Adrenal gland (tissue), 12 donors: ENCODE measurements around the gene NF1. TPM values are rescaled to one million over a fixed set of nuclear protein-coding genes. Genes with fewer than 3 reads are reported as not detected.

Source experiments
- DNase-seq, 7 donors: peaks; one replicate each; pipeline ENCODE4 v3.0.0-alpha.2; 2019 to 2020
- H3K27ac ChIP-seq, 5 donors: fragments of 200-600 bp; sonication (generic) in 4 of 5; 1 replicate in 3 of 5; 2 replicates in 2 of 5; pipeline versions ENCODE4 v1.5.1 to v1.8.0; 2016 to 2020; ENCODE audit warnings: mild to moderate bottlenecking in 1 of 5
- H3K27me3 ChIP-seq: fragments of 200-600 bp; 2 replicates; pipeline ENCODE4 v1.8.0; 2021
- H3K36me3 ChIP-seq, 2 donors: fragments of 200-600 bp; replicated peaks in 1 of 2; 1 replicate in 1 of 2; 2 replicates in 1 of 2; pipeline versions ENCODE4 v1.5.1 to v1.8.0; 2018 to 2022
- H3K4me1 ChIP-seq, 2 donors: fragments of 200-600 bp; replicated peaks in 1 of 2; 1 replicate in 1 of 2; 2 replicates in 1 of 2; pipeline versions ENCODE4 v1.5.1 to v1.8.0; 2018 to 2021
- H3K4me3 ChIP-seq, 4 donors: fragments of 200-600 bp; sonication (generic) in 3 of 4; one replicate each; pipeline ENCODE4 v1.5.1; 2016 to 2018
- H3K9me3 ChIP-seq, 3 donors: fragments of 200-600 bp; sonication (generic) in 1 of 3; replicated peaks in 1 of 3; 1 replicate in 2 of 3; 2 replicates in 1 of 3; pipeline versions ENCODE4 v1.5.1 to v1.8.0; 2016 to 2021
- CTCF ChIP-seq, 6 experiments: fragments of 450-650 bp in 4 of 6; fragments of 200-600 bp in 2 of 6; sonication (generic) in 1 of 6; IDR thresholded peaks; 1 replicate in 5 of 6; 2 replicates in 1 of 6; pipeline versions ENCODE4 v1.5.1 to v1.8.0; 2016 to 2021; ENCODE audit warnings: antibody characterized with exemption in 6 of 6, mild to moderate bottlenecking in 2 of 6, moderate library complexity in 1 of 6
- POLR2A ChIP-seq, 2 donors: fragments of 450-650 bp; IDR thresholded peaks; one replicate each; pipeline ENCODE4 v1.6.1; 2017; ENCODE audit warnings: antibody characterized with exemption in 2 of 2, mild to moderate bottlenecking in 2 of 2, moderate library complexity in 1 of 2
- WGBS, 4 donors: extraction: QIAGEN DNeasy Blood & Tissue Kit in 2 of 4; methylation state at CpG; one replicate each; pipeline versions ENCODE4 v1.1.5 to v1.1.7; 2013 to 2017; 5-methylcytosine and 5-hydroxymethylcytosine counted together
- intact Hi-C, 2 donors: fragments of 100-400 bp; cut with DNase I; formaldehyde crosslinking; loops; one replicate each; pipeline versions ENCODE4 v1.14.1 to v1.15.0; 2022 to 2023
- polyA plus RNA-seq, 3 donors: library from polyadenylated mRNA; stranded (reverse); fragments of 200-250 nt in 2 of 3; fragments of 350-450 nt in 1 of 3; fragmentation: Illumina TruSeq in 1 of 3; extraction: RNeasy Lipid Tissue Mini Kit (QIAGEN cat#74804) in 1 of 3; gene quantifications; one replicate each; pipeline ENCODE4 v1.2.3, GENCODE V29; 2013 to 2014
- total RNA-seq, 9 donors: library from RNA; depleted of rRNA in 4 of 9; stranded (reverse); fragments of >200 nt in 4 of 9; fragments of 120-200 nt in 1 of 9; fragmentation: NEBNext Ultra II Directional in 1 of 9; extraction: Animal tissue kit (Norgen Biotek cat#: 25700) in 1 of 9; gene quantifications; one replicate each; pipeline versions ENCODE4 v1.1.0 to v1.2.4, GENCODE V29; 2013 to 2023
- donor health status: healthy with polysubstance abuse.
- donor health status: Bipolar disorder and iron deficiency.
- donor health status: DM: yes; HTN: yes; CAD: no.
- donor health status: DM: no; HTN: no; CAD: no.
- donor health status: DM: no; HTN: no; CAD: no.
- donor health status: DM: yes; HTN: yes; CAD: no.

NF1 gene
- total and polyA plus RNA-seq, 12 donors: 8.8 to 91.3 (median 53.5) TPM

GRCh38 chr17:31357091-31357490 is 262.3 kb downstream of the NF1 start:
- peaks cover 0 to 3% of the 10 kb centered on the region in 2 donors for H3K4me1 ChIP-seq
- intact Hi-C loops: no loop called here
- H3K27ac ChIP-seq: no peak overlapping the region
- no peak overlapping the region for H3K4me3 ChIP-seq
- H3K9me3 ChIP-seq: no peaks in the 10 kb centered on the region
- WGBS, 4 donors: 79 to 94% (median 82%) methylated on average over 2 of the region's 2 CpGs
- H3K36me3 ChIP-seq: peaks cover 0 to 31% of the 10 kb centered on the region in 2 donors
- H3K27me3 ChIP-seq: no peaks in the 10 kb centered on the region
- TF ChIP-seq CTCF (IDR thresholded peaks at IDR 0.05) (no peak), POLR2A (IDR thresholded peaks at IDR 0.05) (no peak)
- no peak for DNase-seq

GRCh38 chr17:31357839-31358394 is 263.1 kb downstream of the NF1 start:
- Histone ChIP-seq H3K9me3 (no peaks in the 10 kb centered on the region), H3K4me3 (no peak overlapping the region), H3K36me3 (peaks cover 0 to 25% of the 10 kb centered on the region in 2 donors), H3K27me3 (no peaks in the 10 kb centered on the region), H3K4me1 (peaks cover 0 to 9% of the 10 kb centered on the region in 2 donors), H3K27ac (no peak overlapping the region)
- DNase-seq: no peak
- 81 to 88% (median 86%) methylated on average over 3 of the region's 3 CpGs for WGBS, 4 donors
- intact Hi-C loops: no loop called here
- TF ChIP-seq POLR2A (IDR thresholded peaks at IDR 0.05) (no peak), CTCF (IDR thresholded peaks at IDR 0.05) (no peak)

- no peak for DNase-seq
- 92 to 98% (median 96%) methylated on average over 6 of the region's 6 CpGs for WGBS, 4 donors
- peaks cover 0 to 9% of the 10 kb centered on the region in 2 donors for H3K4me1 ChIP-seq
- no peaks in the 10 kb centered on the region for H3K27me3 ChIP-seq
- no peak overlapping the region for H3K4me3 ChIP-seq
- TF ChIP-seq POLR2A (IDR thresholded peaks at IDR 0.05) (no peak), CTCF (IDR thresholded peaks at IDR 0.05) (no peak)
- H3K36me3 ChIP-seq: peaks cover 0 to 18% of the 10 kb centered on the region in 2 donors
- H3K9me3 ChIP-seq: no peaks in the 10 kb centered on the region
- intact Hi-C loops: no loop called here
- no peak overlapping the region for H3K27ac ChIP-seq
These were observed 269.2 kb downstream of the NF1 start for GRCh38 chr17:31364012-31364411.

- no peak overlapping the region for H3K27ac ChIP-seq
- H3K9me3 ChIP-seq: no peaks in the 10 kb centered on the region
- H3K4me3 ChIP-seq: no peak overlapping the region
- peaks cover 0 to 7% of the 10 kb centered on the region in 2 donors for H3K36me3 ChIP-seq
- H3K27me3 ChIP-seq: no peaks in the 10 kb centered on the region
- DNase-seq: no peak
- WGBS, 4 donors: 96 to 99% (median 98%) methylated on average over 4 of the region's 4 CpGs
- H3K4me1 ChIP-seq: peaks cover 0 to 15% of the 10 kb centered on the region in 2 donors
- TF ChIP-seq CTCF (IDR thresholded peaks at IDR 0.05): no peak
- no peak for TF ChIP-seq POLR2A (IDR thresholded peaks at IDR 0.05)
- intact Hi-C loops: no loop called here
These were observed 271.3 kb downstream of the NF1 start for GRCh38 chr17:31366088-31366487.
